Measurements from ENCODE around the gene RSPRY1.
"Not testable (repeated sequence)": the region's sequence is repeated elsewhere in the genome, so short reads cannot be mapped to it uniquely, and the experiment has no call there.

RSPRY1 gene

DNA sequence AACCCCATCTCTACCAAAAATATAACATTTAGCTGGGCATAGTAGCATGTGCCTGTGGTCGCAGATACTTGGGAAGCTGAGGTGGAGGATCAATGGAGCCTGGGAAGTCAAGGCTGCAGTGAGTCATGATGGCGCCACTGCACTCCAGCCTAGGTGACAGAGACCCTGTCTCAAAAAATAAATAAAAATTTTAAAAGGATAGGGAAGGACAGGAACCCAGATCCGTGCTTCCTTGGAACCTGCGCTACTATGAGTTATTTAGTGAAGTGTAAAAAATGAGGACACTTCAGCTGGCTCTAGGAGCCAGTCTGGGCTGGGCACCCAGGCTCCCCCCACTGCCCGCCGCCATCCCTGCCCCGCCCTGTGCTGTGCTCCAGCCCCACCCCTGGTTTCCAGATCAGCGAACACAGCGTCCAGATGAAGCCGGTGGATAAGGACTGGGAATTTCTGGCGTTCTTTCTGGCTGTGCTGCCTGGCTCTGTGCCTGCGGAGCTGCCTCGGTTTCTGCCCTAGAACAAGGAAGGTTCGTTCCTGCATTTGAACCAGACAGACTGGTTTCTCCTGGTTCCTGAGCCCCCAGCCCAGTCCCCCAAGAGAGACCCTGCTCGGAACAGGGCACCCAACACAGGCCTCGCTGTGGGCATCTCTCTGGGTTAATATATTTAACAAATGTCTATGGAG is 79.9 kb downstream of the RSPRY1 start:
- TF ChIP-seq, protein P1, sequence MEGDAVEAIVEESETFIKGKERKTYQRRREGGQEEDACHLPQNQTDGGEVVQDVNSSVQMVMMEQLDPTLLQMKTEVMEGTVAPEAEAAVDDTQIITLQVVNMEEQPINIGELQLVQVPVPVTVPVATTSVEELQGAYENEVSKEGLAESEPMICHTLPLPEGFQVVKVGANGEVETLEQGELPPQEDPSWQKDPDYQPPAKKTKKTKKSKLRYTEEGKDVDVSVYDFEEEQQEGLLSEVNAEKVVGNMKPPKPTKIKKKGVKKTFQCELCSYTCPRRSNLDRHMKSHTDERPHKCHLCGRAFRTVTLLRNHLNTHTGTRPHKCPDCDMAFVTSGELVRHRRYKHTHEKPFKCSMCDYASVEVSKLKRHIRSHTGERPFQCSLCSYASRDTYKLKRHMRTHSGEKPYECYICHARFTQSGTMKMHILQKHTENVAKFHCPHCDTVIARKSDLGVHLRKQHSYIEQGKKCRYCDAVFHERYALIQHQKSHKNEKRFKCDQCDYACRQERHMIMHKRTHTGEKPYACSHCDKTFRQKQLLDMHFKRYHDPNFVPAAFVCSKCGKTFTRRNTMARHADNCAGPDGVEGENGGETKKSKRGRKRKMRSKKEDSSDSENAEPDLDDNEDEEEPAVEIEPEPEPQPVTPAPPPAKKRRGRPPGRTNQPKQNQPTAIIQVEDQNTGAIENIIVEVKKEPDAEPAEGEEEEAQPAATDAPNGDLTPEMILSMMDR (IDR thresholded peaks at IDR 0.05; ENCODE audit: extremely low read depth, missing control alignments): no peak
- no peak for DNase-seq (ENCODE audit: low spot score)

DNA sequence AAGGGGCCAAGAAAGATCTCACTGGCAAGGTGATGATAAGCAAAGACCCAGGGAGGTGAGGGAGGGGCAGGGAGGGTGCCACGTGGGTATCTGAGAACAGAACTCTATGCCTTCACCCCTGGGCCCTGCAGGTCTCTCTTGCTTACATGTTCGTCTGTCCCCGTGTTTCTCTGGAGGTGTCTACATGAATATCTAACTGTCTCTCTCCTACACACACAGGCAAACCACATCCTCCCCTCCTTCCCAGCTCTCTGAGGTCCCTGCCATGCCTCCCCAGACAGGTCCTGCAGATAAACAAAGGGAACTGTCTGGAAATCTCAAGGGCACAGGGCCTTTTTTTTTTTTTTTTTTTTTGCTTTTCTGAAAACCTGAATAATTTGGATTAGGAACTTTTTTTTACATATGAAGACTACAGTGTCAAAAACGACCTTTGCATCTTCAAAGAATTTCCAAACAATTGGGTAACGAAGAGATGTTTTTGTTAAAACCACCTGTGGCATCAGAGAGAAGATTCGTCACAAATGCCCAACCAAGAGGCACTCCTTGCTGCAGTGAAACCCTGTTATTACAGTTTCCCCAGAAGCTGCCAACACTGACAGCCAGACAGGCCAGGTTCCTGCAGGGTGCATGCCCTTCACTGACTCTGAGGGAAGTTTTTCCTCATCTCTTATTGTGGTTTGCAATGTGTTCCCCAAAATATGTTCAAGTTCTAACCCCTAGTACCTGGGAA is 80.6 kb downstream of the RSPRY1 start:
- TF ChIP-seq, protein P1 (IDR thresholded peaks at IDR 0.05; ENCODE audit: extremely low read depth, missing control alignments): no peak
- no peak for DNase-seq (ENCODE audit: low spot score)

DNA sequence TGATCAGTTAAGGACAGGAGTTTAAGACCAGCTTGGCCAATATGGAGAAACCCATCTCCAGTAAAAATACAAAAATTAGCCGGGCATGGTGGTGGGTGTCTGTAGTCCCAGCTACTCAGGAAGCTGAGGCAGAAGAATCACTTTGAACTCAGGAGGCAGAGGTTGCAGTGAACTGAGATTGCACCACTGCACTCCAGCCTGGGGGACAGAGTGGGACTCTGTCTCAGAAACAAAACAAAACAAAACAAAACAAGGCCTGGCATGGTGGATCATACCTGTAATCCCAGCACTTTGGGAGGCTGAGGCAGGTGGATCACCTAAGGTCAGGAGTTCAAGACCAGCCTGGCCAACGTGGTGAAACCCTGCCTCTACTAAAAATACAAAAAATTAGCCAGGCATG is 81.2 kb downstream of the RSPRY1 start:
- not testable (repeated sequence) for DNase-seq (ENCODE audit: low spot score)

DNA sequence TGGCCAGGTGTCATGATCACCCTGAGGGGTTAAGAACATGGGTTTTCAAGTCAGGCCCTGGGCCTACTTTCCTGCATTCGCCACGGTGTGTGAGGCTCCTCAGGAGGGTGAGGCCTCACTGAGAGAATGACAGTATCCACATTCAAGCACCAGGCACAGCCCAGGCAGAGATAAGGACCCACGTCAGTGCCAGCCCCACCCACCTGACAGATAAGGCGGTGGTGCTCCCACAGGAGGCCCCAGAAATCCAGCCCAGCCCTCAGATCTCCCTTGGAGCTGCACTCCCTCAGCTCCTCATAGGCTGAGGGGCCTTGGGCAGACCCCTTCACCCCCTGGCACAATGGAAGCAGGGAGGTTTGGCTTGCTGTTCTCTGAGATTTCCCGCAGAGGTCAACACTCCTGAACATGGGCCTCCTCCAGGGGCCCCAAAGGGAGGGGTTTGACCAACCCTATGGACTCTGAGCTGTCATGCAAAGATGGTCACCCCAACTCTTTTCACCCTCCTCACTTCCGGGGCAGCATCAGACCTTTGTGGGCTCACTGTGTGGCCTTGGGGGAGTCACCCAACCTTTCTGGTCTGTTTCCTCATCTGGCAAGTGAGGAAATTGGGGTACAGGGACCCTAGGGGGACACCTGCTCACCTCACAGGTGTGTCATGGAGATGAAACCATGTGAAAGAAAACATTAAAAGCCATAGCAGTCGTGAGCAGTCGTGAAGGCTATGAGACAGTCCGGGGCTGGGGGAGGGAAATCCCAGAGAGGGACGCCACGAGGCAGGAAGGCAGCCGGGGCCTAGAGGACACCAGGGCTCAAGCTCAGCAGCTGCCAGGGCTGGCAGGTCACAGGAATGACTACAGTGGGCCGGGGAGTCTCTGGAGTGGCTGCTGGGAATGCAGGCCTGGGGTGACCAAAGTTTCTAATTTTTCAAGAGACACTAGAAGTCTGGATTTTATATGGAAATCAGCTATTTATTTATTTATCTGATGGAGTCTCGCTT is 83.0 kb downstream of the RSPRY1 start:
- TF ChIP-seq, protein P1 (IDR thresholded peaks at IDR 0.05; ENCODE audit: extremely low read depth, missing control alignments): no peak
- no peak for DNase-seq (ENCODE audit: low spot score)

DNA sequence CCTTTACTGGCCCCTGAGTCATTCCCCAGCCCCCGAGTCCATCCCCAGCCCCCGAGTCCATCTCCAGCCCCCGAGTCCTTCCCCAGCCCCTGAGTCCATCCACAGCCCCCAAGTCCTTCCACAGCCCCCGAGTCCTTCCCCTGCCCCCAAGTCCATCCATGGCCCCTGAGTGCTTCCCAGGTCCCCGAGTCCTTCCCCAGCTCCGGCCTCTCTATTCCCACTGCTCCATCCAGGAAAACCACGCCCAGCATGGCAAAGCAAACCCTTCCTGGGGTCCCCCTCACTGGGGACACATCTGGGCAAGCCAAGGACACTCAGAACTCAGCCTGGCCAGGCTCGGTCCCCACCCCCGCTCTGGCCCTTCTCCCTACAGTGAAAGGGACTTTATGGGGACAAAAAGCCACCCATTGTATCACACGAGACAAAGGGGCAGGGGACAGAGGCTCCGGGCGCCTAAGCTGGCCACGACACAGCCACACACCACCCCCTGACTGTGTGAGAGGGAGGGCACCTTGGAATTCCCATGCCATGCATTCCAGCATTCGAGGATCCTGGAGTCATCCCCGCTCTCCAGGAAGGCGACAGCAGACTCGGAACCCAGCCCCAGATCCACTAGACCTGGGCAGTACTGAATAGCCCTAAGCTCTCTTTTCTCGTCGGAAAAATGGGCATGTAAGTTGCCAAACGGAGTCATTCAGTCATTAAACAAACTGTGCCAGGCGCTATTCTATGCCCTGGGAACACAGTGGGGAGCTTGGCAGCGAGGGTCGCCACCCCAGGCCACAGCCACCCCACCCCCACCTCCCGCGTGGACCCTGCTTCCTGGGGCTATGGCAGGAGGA is 84.3 kb downstream of the RSPRY1 start:
- no peak for DNase-seq (ENCODE audit: low spot score)
- TF ChIP-seq, protein P1 (IDR thresholded peaks at IDR 0.05; ENCODE audit: extremely low read depth, missing control alignments): no peak

DNA sequence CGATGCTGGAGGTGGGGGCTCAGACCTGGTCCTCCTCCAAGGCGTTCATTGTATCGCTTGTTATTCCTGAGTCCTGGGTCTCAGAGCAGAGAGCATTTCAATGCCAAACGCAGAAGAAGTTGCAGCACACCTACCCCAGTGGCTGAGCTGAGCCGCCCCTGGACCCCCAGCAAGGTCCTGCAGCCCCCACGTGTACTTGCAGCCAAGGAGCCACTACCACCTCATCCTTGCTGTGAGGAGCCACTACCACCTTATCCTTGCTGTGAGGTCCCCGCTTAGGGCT is 84.9 kb downstream of the RSPRY1 start:
- DNase-seq (ENCODE audit: low spot score): no peak

More for the DNA sequence above, 84.9 kb downstream of the RSPRY1 start:
- TF ChIP-seq, protein P1 (IDR thresholded peaks at IDR 0.05; ENCODE audit: extremely low read depth, missing control alignments): no peak
